HG03045 (cell line): Measurements from ENCODE around the gene PAX8.
"Not testable (repeated sequence)": the region's sequence is repeated elsewhere in the genome, so short reads cannot be mapped to it uniquely, and the experiment has no call there.

Experiments used
- ATAC-seq: cut with Tn5 transposase; IDR thresholded peaks from one replicate; pipeline ENCODE4 v1.9.1; 2021; ENCODE audit warnings: mild to moderate bottlenecking, moderate library complexity; ENCODE audit not compliant: unreplicated experiment

Gene PAX8

DNA sequence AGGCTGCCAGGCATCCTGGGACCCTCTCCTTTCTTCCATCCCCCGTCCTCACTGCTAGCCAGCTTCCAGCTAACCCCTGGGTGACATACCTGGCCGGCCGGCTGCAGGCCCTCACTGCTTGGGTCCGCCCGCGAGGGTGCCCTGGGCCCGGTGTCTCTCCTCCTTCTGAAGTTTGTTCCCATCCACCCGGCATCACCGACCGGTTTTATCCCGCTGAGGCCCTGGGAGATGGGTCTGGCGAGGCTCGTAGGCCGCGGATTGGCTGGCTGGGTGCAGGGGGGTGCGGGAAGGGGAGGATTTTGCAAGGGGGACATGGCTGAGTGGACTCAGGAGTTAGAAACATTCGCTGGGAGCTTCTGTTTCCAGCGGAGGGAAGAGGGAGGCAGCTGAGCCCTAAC lies at the start of gene PAX8:
Gene PAX8 (minus strand): TSS at position 180 of the 398 bp plus-strand sequence. CDS start 527 bp downstream, outside the sequence.
- ATAC-seq, result no peak

DNA sequence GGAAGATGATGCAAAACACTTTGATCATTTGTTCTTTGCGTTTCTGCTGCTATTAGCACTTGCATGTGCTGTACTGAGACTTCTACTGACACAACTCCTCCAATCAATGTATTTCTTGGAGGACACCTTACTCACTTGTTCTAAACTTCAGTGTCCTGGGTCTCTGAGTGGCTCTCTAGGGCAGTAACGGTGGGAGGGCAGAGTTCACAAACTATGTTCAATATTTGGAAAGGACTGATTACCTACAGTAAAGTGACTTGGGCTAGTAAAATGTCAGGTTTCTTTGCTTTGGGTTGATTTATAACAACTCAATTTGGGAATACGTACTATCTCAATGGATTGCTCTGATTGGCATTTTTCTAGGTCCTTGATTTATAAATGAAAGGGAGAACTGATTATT lies 49.3 kb upstream of the PAX8 start:
- no peak for ATAC-seq

DNA sequence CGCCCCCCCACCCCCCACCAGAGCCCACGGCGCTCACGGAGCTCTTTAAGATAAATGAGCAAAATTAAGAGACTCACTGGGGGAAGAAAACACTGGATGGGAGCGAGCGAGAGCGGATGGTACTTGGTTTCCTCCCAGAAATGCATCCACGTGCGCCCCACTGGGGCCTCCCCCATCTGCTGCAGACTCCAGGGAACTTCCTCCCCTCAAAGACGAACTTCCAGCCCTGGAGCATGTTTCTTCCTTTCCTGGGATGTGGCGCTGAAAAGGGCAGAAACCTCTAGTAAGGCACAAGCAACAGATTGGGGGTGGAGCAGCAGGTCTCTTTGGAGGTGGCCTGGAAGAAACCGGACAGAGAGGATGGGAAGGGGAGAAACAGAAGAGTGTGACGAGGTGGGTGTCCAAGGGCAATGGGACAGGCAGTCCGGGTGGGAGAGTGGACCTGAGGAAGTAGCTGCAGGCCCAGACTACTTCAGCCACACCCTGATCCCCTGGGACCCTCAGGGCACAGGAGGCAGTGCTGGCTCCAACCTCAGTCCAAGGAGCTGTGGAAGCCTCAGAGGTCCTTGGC lies 46.5 kb upstream of the PAX8 start:
- ATAC-seq, result not testable (repeated sequence)

DNA sequence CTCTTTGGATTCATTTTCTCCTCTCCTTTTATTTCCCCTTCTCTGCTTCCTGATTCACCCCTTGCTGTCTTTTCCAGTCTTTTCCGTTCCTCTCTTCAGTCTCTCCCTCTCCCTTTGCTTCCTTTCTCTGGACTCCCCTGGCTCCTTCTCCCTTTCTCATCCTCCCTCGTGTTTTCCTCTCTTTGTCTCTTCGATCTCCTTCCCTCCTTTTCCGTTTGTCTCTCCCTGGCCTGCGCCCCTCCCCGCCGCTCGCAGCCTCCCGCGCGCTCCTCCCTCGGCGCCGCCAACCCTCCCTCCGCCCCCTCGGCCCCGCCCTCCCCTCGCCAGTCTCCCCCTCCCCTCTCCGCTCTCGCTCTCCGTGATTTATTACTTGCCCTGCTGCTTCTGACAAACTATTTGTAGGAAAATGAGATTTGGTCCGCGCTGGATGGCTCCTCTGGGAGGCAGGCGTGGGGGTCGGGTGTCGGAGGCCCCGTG lies 46.0 kb upstream of the PAX8 start:
- no peak for ATAC-seq

DNA sequence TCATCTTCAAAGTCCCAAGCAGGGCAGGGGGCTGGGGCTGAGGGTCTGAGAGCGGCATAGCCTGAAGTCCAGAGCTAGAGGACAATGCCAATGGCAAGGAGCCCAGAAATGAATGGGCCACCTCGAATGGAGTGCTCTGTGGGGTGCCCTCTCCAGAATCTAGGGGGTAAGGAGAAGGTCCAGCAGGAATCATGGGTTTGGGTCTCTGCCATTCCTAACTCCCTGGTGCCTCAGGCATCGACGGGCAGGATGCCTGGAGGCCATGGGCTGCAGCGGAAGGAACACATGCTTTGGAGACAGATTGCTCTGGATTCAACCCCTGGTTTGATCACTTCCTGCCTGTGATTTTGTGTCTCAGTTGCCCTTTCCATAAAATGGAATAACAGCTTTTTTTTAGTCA lies 44.4 kb upstream of the PAX8 start:
- ATAC-seq, result not testable (repeated sequence)

DNA sequence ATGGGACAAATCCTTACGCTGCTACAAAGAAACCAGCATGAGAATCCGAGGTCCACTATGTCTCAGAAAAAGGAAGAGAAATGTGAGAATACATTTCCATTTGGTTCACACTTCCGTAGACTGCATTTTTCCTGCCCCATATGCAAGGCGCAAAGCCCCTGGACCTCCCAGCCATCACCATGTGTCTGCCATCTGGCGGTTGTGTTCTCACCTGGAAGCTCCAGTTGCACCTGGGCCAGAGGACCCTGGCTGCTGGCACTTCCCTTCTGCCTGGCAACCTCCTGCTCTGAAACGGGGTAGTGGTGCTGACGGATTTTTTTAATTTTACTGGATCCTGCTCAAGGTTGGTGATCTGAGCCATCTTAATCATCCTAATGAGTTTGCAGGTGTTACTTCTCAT lies 41.4 kb upstream of the PAX8 start:
- ATAC-seq, result not testable (repeated sequence)

DNA sequence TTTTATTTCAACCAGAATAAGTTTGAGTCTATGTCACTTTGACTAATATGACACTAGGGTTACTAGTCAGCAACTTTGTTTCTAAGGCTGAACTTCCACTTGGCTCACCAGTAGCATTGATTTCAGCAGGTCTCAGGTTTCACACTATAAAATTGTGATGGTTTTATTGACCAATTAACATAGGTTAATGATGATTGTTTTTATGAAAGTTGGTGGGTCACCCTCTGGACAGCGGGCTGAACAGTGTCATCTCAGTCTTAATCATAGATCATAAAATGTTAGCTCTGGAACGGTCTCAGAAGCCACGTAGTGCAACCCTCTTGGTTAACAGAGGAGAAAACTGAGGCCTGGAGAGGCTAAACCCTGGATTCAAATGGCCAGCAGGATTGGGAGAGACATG lies 40.2 kb upstream of the PAX8 start:
- ATAC-seq, result not testable (repeated sequence)

DNA sequence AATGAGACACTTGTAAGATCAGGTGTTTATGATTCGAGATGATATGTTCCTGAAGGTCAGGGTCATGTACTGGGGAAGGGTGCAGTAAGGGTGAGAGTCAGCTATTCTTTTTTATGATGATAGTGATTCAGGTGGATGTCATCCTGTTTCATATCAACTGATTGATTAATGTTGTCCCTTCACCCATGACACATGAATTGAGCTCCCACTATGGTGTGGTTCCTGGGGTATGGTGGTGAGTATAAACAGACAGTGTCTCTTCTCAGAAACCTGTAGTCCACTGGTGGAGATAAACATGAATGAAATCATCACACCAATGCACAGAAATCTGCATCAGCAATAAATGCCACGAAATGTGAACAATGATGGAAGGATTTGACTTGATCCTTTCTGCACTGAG lies 37.4 kb upstream of the PAX8 start:
- no peak for ATAC-seq

DNA sequence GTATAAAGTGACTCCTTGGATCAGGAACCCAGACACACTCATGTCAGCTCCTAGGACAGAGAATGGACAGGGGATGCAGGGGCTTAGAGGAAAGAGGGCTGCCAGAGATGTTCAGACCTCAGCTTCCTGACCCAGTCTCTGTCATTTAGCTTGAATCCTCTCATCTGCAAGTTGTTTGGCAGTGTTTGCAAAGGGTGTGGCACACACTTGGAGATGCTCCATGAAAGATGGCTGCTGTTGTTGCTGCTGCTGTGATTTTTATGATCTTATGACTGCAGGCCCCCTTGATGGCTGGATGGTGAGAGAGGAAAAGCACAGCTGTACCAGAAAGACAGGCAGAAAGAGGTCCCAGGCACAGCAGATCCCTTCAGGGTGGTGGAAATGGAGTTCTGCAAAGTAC lies 35.9 kb upstream of the PAX8 start:
- ATAC-seq, result not testable (repeated sequence)

DNA sequence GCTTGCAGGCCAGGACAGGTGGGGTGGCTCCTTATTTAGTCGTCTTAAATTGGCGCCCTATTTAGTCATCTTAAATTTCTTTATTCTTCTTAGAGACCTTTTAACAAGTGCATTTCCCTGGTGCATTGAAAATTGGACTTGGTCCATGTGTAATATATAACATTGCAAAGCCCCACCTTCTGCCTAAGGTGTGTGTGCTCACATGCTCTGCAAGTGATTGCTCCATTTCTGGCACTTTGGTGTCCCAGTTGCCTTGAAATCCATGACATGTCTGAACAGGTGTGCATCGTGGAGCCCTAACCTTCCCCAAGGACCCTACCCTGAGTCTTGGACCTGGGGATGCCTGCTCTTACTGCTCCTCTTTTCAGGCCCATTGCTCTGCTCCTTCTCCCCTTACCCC lies 35.5 kb upstream of the PAX8 start:
- ATAC-seq, result not testable (repeated sequence)

DNA sequence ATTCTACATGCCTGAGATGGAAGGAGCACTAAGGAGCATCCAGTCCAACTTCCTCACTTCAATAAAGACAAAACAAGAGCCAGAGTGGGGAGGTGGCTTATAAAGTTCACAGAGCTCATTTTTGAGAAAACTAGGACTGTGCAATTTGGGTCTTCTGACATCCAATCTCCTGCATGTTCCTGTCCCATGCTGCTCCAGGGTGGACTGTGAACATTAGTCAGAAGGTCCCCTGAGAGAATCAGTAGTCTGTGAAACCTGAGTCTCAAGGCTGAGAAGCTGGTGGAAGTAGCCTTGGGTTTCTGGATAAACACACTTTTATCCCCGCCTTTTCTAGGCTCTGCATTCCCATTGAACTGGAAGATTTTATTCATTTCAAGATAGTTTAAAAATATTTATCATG lies 33.1 kb upstream of the PAX8 start:
- ATAC-seq, result not testable (repeated sequence)

DNA sequence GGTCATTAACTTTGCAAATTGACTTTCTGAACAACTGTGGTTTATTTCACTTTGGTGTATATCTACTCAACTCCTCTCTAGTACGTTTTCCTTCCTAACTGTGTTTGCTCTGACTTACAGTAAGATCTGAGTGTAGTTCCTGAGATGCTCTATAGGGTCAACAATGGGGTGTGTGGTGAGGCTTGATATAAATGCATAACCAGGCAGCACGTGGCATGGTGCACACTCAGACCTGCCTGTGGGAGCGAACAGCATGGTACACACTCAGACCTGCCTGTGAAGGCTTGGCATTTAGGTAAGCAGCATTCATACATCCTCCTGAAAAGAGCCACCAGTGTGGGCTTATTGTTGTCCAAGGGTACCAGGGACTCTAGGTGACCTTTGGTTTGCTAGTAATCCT lies 32.5 kb upstream of the PAX8 start:
- not testable (repeated sequence) for ATAC-seq

DNA sequence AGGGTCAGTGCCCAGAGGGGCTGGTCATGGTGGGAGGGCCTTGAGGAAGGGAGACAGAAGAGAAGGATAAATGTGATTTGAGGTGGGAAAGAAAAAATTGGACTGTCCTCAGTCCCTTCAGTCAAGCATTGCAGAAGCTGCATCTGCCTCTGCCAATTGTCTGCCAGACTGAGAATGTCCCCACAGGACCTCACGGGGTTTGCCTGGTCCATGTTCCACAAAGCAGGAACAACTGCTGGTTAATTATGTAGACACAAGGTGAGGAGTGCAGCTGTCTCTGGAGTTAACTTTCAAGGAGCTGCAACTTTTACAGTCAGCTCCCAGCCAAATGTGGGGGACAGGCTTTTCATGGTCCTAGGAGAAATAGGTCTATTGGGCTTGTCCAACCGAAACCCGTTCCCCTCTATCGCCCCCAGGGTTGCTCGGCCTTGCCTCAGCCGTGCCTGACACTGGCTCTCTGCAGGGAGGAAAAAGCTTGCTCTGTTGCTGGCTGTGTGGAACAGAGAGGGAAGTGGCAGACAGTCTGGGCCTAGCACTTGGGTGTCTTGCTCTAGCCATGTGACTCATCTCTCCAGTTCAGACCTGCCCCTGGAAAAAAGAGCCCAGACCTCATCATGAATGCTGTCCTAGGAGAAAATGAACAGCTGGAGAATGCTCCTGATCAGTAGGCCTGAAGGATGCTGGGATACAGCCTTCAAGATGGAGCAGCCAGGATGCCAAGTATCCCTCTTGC lies 31.1 kb upstream of the PAX8 start:
- ATAC-seq, result no peak

DNA sequence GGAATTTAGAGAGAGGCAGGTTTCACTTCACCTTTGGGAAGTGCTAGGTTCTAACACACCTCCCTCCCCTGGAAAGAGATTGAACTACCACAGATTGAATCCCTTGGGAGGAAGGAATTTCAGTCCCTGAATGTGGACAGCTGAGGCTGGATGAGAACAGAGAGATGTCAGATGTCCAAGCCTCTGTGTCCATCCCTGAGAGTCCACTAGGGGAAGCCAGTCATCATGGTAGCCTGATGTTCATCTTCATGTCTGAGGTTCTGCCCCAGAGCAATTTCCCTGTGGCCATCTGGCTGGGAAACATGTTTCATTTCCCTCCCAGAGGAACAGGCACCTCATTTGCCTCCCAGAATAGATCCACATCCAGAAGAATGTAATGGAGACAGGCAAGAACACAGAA lies 30.1 kb upstream of the PAX8 start:
- not testable (repeated sequence) for ATAC-seq

DNA sequence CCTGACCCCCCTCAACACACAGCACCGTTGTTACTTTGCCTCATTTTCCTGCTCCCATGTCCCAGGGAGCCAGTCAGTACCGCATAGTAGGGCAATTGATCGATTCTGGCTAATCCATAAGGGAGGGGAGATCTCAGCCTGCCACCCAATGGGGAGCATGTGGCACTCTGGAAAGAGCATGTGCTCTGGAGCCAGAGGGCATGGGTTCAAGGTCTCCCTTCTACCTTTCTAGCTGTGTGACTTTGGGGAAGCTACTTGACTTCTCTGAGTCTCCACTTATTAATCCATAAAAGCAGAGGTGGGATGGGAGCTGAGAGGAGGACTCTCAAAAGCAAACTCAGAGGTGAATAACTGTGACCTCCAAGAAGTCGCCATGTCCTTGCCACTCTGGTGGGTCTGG lies 27.5 kb upstream of the PAX8 start:
- not testable (repeated sequence) for ATAC-seq

DNA sequence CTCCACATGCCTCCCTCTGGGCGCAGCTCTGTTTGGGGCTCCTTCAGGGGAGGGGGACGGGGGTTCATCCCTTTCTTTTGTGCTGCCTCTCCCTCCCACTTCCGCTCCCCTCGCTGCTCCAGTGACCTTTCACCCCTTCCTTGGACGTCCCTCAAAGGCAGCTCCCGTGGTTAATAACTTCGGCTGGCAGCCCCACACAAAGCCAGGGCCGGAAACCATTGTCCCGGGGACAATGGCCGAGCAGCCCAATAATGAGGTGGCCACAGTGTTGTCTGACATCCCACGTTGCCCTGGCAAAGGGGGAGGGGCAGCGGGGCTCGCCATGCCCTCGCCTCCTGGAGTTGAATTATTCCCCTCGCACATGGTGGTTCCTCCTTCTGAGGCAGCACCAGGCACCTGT lies 27.0 kb upstream of the PAX8 start:
- ATAC-seq, result not testable (repeated sequence)

DNA sequence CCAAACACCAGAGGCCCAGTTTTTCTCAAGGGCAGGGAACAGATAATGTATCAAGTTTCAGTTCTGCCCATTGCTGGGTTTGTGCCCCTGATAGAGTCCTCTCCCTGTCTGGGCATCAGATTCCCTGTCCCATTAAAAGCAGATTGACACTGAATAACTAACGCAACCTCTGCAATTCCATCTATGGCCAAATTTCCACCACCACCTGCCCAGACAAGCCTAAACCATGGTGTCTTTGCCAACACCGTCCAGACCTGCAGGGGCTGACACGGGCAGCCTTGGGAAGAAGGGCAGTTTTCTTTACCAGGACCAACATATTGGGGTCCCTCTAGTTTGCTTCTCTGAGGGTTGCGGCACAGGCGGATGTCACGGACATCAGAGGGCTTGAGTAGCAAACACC lies 26.4 kb upstream of the PAX8 start:
- no peak for ATAC-seq

DNA sequence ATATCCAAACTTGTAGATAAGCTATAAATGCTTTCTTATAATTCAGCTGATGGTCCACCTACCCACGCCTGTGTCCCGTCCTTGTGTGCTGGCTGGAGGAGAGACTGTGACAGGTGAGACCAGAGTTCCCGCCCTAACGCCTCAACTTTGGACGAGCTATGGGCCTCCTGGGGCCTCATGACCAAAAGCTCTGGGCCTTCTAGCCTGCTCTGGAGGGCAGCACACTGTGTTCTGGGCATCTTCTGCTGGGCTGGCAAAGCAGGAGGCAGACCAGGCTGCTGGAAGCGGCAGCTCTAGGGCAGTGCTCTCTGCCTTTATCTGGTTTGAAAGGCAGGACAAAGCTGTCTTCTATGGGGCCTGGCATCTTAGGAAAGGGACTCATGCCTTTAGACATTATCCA lies 26.0 kb upstream of the PAX8 start:
- ATAC-seq, result no peak

DNA sequence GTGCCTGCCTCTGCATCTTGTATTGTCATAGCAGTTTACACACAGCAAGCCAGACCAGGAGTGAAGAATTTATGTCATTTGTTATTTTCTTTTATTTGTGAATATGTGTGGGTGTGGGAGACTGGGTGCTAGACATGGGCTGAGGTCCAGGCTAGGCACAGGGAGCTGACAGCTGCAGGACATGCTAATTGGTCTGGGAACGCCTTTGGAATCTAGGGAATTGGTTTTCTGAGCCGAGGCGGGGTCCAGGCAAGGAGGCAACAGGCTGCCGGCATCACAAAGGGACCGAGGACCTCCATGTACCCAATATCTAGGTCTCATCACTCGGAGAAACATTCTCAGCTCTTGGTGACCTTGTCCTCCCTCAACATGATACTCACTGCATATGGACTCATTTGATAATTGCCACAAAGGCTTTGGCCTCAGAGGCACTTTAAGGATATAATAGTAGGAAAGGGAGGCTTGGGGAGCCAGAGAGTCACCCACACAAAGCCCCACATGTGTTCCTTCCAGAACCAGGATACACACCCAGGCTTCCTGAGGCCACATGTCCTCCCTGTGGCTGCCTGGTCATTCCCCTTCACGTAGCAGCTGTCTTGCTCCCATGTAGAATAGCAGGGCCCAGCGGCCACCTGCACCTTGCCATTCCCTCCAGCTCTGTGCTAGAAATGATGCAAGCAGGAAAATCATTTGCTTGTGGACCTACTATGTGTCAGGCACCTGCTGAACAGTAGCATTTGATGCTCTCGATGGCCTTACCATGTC lies 23.7 kb upstream of the PAX8 start:
- ATAC-seq, result not testable (repeated sequence)

DNA sequence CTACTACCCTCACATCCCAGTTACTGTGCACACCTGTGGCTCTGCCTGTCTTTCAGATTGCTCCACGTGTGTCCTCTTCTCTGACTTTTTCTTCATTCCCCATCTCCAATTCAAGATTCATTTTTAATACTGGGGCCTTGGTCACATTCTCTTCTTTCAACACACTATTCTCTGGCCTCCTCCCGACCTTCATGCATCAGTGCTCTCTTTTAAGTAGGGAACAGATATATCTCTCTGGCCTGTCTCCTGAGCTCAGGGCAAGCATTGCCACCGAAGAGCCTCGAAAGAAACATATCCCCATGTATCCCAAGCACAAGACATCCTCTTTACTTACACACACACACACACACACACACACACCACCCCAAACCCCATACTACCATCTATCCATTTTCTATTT lies 21.6 kb upstream of the PAX8 start:
- ATAC-seq, result no peak

DNA sequence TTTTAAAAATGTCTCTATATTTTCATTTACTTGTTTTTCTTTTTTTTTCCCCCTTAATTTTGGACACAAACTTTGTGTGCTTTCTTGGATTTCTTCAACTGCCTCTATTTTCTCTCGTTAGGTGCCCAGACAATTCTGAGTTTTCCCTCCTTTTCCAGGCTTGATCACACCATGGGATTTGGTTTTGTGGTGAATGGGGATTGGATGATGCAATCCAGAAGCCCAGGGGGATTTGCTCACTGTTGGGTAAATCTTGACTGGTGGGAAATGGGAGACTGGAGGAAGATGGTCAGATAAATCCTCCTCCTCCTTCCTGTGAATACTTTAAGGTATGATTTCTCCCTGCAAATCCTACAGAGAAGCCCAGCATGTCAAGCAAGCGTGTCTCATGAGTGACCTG lies 19.5 kb upstream of the PAX8 start:
- ATAC-seq, result no peak

DNA sequence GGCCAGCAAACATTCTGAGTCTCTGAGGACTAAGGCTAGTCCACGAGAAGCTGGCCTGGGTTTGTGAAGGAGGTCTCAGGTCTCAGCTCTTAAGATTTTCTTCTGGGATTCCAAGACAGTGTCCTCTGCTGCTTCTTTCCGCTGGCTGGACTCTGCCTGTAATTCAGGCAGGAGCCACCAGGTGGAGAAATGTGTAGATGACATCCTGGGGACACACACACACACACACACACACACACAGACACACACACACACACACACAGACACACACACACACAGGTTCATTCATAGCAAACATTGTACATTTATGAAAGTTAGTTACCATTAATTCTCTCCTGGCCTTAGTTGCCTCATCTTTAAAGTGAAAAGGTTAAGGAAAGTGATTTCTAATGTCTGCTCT lies 18.9 kb upstream of the PAX8 start:
- not testable (repeated sequence) for ATAC-seq
